Measurements from ENCODE around the gene UBE2O.

UBE2O gene

DNA sequence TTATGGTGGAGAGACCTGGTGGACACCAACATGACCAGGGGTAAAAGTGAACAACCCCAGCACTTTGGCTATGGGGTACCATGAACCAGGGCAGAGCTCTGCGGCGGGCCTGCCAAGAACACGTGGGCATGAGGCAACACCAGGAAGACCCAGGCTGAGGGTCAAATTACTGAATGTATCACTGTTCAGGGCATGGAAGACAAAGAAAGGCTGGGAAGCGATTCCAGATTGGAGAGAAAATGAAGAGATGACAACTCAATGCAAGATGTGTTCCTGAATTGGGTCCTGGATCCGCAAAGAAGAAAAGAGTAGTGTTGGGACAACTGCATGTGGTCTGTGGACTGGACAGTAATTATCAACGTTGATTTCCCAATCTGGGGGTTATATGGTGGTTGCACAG lies 48.7 kb downstream of the UBE2O start:
- Histone ChIP-seq H3K4me3 (ENCODE audit: low read depth, low read length) (no peak overlapping the region), H3K4me2 (ENCODE audit: low read length) (no peak overlapping the region), H3K4ac (ENCODE audit: low read depth, low read length) (no peak overlapping the region), H3K79me1 (ENCODE audit: low read length) (no peaks in the 10 kb centered on the region), H2BK120ac (ENCODE audit: insufficient read depth, low read length, poor library complexity) (no peak overlapping the region), H3K36me3 (ENCODE audit: control insufficient read depth in 1 of 2, insufficient read depth in 2 of 2, low read length in 2 of 2) (peaks cover 39 to 43% of the 10 kb centered on the region in 2 experiments), H3K4me1 (ENCODE audit: control insufficient read depth in 1 of 2, insufficient read depth in 2 of 2, low read length in 2 of 2) (no peaks in the 10 kb centered on the region), H3K79me2 (ENCODE audit: control insufficient read depth, insufficient read depth, low read length, poor library complexity) (no peaks in the 10 kb centered on the region), H3K18ac (ENCODE audit: low read length) (no peak overlapping the region), H3K27me3 (ENCODE audit: insufficient read depth, low read length) (no peaks in the 10 kb centered on the region), H4K91ac (ENCODE audit: low read depth, low read length) (no peak overlapping the region), H3K23ac (ENCODE audit: low read length) (no peak overlapping the region), H3K9ac (ENCODE audit: low read length) (no peak overlapping the region), H4K8ac (ENCODE audit: low read depth, low read length) (no peak overlapping the region), H2BK12ac (ENCODE audit: low read length) (no peak overlapping the region), H2AFZ (ENCODE audit: insufficient read depth, low read length, poor library complexity) (no peak overlapping the region), H3K9me3 (ENCODE audit: insufficient read depth, low read depth, low read length) (no peaks in the 10 kb centered on the region), H3K27ac (ENCODE audit: low read depth, low read length) (no peak overlapping the region), H3K14ac (ENCODE audit: low read length) (no peak overlapping the region), H2AK5ac (ENCODE audit: low read length) (no peak overlapping the region), H2BK5ac (ENCODE audit: low read depth, low read length, poor library complexity) (no peak overlapping the region), H4K12ac (ENCODE audit: low read depth, low read length) (no peak overlapping the region)
- no peak for DNase-seq
- no CpG with 5 or more reads among the region's 6 CpGs for WGBS (ENCODE audit: extremely low coverage, insufficient coverage, insufficient read length)

DNA sequence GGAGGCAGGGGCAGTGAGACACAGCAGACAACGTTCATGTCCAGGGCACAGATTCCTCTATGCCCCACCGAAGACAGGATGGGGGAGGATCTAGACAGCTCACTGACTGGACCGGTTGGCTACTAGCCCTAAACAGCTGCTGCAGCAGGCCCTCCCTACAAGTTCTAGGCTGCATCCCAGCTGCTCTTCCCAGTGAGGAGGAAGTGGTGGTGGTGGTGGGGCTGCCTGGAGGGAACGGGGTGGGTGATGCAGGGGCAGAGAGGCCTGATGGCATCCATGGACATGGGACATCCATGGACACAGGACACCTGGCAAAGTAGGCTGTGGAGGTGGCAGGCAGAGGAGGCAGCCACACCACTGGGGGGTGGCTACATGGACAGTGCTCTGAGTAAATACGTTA lies 50.2 kb downstream of the UBE2O start:
- Histone ChIP-seq H3K4me3 (ENCODE audit: low read depth, low read length) (no peak overlapping the region), H3K4me2 (ENCODE audit: low read length) (no peak overlapping the region), H4K91ac (ENCODE audit: low read depth, low read length) (no peak overlapping the region), H3K14ac (ENCODE audit: low read length) (no peak overlapping the region), H2AFZ (ENCODE audit: insufficient read depth, low read length, poor library complexity) (no peak overlapping the region), H4K8ac (ENCODE audit: low read depth, low read length) (no peak overlapping the region), H3K27me3 (ENCODE audit: insufficient read depth, low read length) (no peaks in the 10 kb centered on the region), H3K9ac (ENCODE audit: low read length) (no peak overlapping the region), H3K9me3 (ENCODE audit: insufficient read depth, low read depth, low read length) (peaks cover 5% of the 10 kb centered on the region), H2BK120ac (ENCODE audit: insufficient read depth, low read length, poor library complexity) (no peak overlapping the region), H4K12ac (ENCODE audit: low read depth, low read length) (no peak overlapping the region), H3K79me2 (ENCODE audit: control insufficient read depth, insufficient read depth, low read length, poor library complexity) (no peaks in the 10 kb centered on the region), H2BK5ac (ENCODE audit: low read depth, low read length, poor library complexity) (no peak overlapping the region), H3K18ac (ENCODE audit: low read length) (no peak overlapping the region), H3K4me1 (ENCODE audit: control insufficient read depth in 1 of 2, insufficient read depth in 2 of 2, low read length in 2 of 2) (no peaks in the 10 kb centered on the region), H3K79me1 (ENCODE audit: low read length) (no peaks in the 10 kb centered on the region), H2AK5ac (ENCODE audit: low read length) (no peak overlapping the region), H3K23ac (ENCODE audit: low read length) (no peak overlapping the region), H2BK12ac (ENCODE audit: low read length) (no peak overlapping the region), H3K36me3 (ENCODE audit: control insufficient read depth in 1 of 2, insufficient read depth in 2 of 2, low read length in 2 of 2) (peaks cover 52 to 57% of the 10 kb centered on the region in 2 experiments), H3K4ac (ENCODE audit: low read depth, low read length) (no peak overlapping the region), H3K27ac (ENCODE audit: low read depth, low read length) (no peak overlapping the region)
- no peak for DNase-seq
- no CpG with 5 or more reads among the region's 5 CpGs for WGBS (ENCODE audit: extremely low coverage, insufficient coverage, insufficient read length)

DNA sequence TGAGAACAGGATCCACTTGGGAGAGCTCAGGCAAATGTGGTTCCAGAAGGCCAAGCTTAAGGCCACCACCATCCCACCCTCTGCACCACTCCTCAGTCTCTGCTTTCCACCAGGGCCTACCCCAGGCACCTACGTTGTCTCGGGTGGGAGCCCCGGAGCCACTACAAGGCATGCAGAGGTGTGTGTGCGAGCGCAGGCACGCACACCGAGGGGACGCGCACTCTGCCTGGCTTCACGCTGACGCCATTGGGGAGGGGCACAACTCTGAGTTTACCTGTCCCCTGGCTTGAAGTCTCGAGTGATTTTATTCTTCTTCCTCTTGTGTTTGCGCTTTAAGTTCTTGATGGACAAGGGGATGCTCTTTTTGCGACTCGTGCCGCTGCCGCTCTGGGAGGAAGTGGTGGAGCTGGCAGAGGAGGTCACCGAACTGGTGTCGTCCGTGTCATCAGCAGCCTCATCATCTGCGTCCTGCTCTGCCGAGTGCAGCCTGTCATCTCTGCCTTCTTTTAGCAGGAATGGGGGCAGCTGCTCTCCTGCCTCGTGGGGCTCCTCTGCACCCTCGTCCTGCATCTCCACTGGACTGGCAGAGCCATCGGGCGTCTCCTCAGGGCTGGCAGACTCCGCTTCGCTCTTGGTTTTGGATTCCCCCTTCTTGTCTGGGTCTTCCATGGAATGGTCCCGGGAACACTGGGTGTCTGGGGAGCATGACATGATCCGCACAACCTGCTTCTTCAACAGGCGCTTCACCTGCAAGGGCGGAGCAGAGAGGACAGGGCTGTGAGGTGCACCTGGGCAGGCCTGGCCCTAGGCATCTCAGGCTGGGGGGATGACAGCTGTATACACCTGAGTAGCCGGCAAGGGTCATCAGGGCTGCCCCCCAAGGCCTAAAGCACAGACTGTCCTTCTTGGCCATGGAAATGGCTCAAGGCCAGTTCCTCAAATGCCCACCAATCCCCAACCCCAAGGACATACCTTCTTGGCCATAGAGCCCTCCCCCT lies 53.5 kb downstream of the UBE2O start:
- H3K9me3 ChIP-seq (ENCODE audit: insufficient read depth, low read depth, low read length), result peaks cover 5% of the 10 kb centered on the region
- H3K79me2 ChIP-seq (ENCODE audit: control insufficient read depth, insufficient read depth, low read length, poor library complexity), result no peaks in the 10 kb centered on the region
- H3K4me3 ChIP-seq (ENCODE audit: low read depth, low read length), result no peak overlapping the region
- H3K18ac ChIP-seq (ENCODE audit: low read length), result no peak overlapping the region
- no peak overlapping the region for H3K27ac ChIP-seq (ENCODE audit: low read depth, low read length)
- no peak overlapping the region for H2AFZ ChIP-seq (ENCODE audit: insufficient read depth, low read length, poor library complexity)
- WGBS (ENCODE audit: extremely low coverage, insufficient coverage, insufficient read length), result no CpG with 5 or more reads among the region's 33 CpGs
- H2BK120ac ChIP-seq (ENCODE audit: insufficient read depth, low read length, poor library complexity), result no peak overlapping the region
- H2AK5ac ChIP-seq (ENCODE audit: low read length), result no peak overlapping the region
- H3K27me3 ChIP-seq (ENCODE audit: insufficient read depth, low read length), result no peaks in the 10 kb centered on the region
- H2BK12ac ChIP-seq (ENCODE audit: low read length), result no peak overlapping the region
- DNase-seq, result no peak
- no peaks in the 10 kb centered on the region for H3K79me1 ChIP-seq (ENCODE audit: low read length)
- H4K8ac ChIP-seq (ENCODE audit: low read depth, low read length), result no peak overlapping the region
- no peak overlapping the region for H3K14ac ChIP-seq (ENCODE audit: low read length)
- H3K9ac ChIP-seq (ENCODE audit: low read length), result no peak overlapping the region
- H3K36me3 ChIP-seq (ENCODE audit: control insufficient read depth in 1 of 2, insufficient read depth in 2 of 2, low read length in 2 of 2), result peaks cover 69 to 74% of the 10 kb centered on the region in 2 experiments
- no peak overlapping the region for H3K23ac ChIP-seq (ENCODE audit: low read length)
- H3K4me1 ChIP-seq (ENCODE audit: control insufficient read depth in 1 of 2, insufficient read depth in 2 of 2, low read length in 2 of 2), result no peaks in the 10 kb centered on the region
- H3K4me2 ChIP-seq (ENCODE audit: low read length), result no peak overlapping the region
- H4K91ac ChIP-seq (ENCODE audit: low read depth, low read length), result no peak overlapping the region
- H4K12ac ChIP-seq (ENCODE audit: low read depth, low read length), result no peak overlapping the region
- no peak overlapping the region for H3K4ac ChIP-seq (ENCODE audit: low read depth, low read length)
- no peak overlapping the region for H2BK5ac ChIP-seq (ENCODE audit: low read depth, low read length, poor library complexity)

DNA sequence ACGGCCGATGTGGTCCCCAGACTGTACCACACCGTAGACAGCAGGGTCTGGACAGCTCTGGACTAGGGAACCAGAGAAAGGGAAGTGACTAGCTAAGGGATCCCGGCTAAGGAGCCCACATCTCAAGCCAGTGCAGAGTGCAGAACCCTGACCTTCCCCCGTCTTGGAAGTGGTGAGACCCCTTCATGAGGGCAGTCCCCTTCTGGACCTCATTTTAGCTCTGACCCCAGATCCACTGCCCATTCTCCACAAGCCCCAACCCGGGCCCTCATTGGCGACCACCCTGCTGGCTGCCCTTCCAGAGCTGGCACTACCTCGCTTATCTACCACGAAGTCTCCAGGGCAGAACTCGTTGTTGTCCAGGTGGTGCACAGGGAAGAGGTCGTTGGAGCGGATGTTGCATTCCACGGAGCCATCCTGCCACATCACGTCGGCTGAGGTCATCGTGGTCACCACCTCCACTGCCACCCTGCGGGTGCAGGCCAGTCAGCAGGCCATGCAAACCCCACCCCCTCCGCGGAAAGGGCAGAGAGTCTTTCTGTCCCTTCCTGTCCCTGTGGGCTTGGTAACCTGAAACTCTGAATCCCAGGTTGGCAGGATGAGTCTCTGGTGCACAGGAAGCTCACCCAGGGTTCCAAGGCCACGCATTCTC lies 54.3 kb downstream of the UBE2O start:
- Histone ChIP-seq H4K8ac (ENCODE audit: low read depth, low read length) (no peak overlapping the region), H3K36me3 (ENCODE audit: control insufficient read depth in 1 of 2, insufficient read depth in 2 of 2, low read length in 2 of 2) (peaks cover 68 to 73% of the 10 kb centered on the region in 2 experiments), H3K4ac (ENCODE audit: low read depth, low read length) (no peak overlapping the region), H4K91ac (ENCODE audit: low read depth, low read length) (no peak overlapping the region), H3K9ac (ENCODE audit: low read length) (no peak overlapping the region), H2BK5ac (ENCODE audit: low read depth, low read length, poor library complexity) (no peak overlapping the region), H3K14ac (ENCODE audit: low read length) (no peak overlapping the region), H3K23ac (ENCODE audit: low read length) (no peak overlapping the region), H3K4me1 (ENCODE audit: control insufficient read depth in 1 of 2, insufficient read depth in 2 of 2, low read length in 2 of 2) (peaks cover 0 to 3% of the 10 kb centered on the region in 2 experiments), H3K9me3 (ENCODE audit: insufficient read depth, low read depth, low read length) (peaks cover 5% of the 10 kb centered on the region), H4K12ac (ENCODE audit: low read depth, low read length) (no peak overlapping the region), H3K18ac (ENCODE audit: low read length) (no peak overlapping the region), H2BK12ac (ENCODE audit: low read length) (no peak overlapping the region), H2AFZ (ENCODE audit: insufficient read depth, low read length, poor library complexity) (no peak overlapping the region), H2BK120ac (ENCODE audit: insufficient read depth, low read length, poor library complexity) (no peak overlapping the region), H3K27me3 (ENCODE audit: insufficient read depth, low read length) (no peaks in the 10 kb centered on the region), H3K4me3 (ENCODE audit: low read depth, low read length) (no peak overlapping the region), H3K4me2 (ENCODE audit: low read length) (no peak overlapping the region), H3K79me2 (ENCODE audit: control insufficient read depth, insufficient read depth, low read length, poor library complexity) (no peaks in the 10 kb centered on the region), H2AK5ac (ENCODE audit: low read length) (no peak overlapping the region), H3K79me1 (ENCODE audit: low read length) (no peaks in the 10 kb centered on the region), H3K27ac (ENCODE audit: low read depth, low read length) (no peak overlapping the region)
- DNase-seq, result no peak
- WGBS (ENCODE audit: extremely low coverage, insufficient coverage, insufficient read length), result no CpG with 5 or more reads among the region's 20 CpGs
